Sigmoid colon (tissue), 7 donors: ENCODE measurements around the gene ATM. TPM values are rescaled to one million over a fixed set of nuclear protein-coding genes. Genes with fewer than 3 reads are reported as not detected.

Experiments used
- DNase-seq: peaks from one replicate; pipeline ENCODE4 v3.0.0-alpha.2; 2019
- H3K27ac ChIP-seq, 4 donors: fragments of 200-600 bp; sonication (generic); one replicate each; pipeline ENCODE4 v1.5.1; 2016 to 2019; ENCODE audit warnings: mild to moderate bottlenecking in 1 of 4
- H3K27me3 ChIP-seq, 3 donors: fragments of 200-600 bp; sonication (generic); one replicate each; pipeline ENCODE4 v1.5.1; 2019; ENCODE audit warnings: mild to moderate bottlenecking in 1 of 3
- H3K36me3 ChIP-seq, 4 donors: fragments of 200-600 bp; sonication (generic); one replicate each; pipeline ENCODE4 v1.5.1; 2016 to 2019
- H3K4me1 ChIP-seq, 4 donors: fragments of 200-600 bp; sonication (generic); one replicate each; pipeline ENCODE4 v1.5.1; 2017 to 2019
- H3K4me3 ChIP-seq, 4 donors: fragments of 200-600 bp; sonication (generic); one replicate each; pipeline ENCODE4 v1.5.1; 2017 to 2019; ENCODE audit warnings: mild to moderate bottlenecking in 2 of 4, moderate library complexity in 1 of 4
- H3K9me3 ChIP-seq, 4 donors: fragments of 200-600 bp in 3 of 4; sonication (generic) in 3 of 4; one replicate each; pipeline versions ENCODE4 v1.5.1 to v1.6.1; 2013 to 2019
- EP300 ChIP-seq, 4 donors: sonication (generic); formaldehyde crosslinking; IDR thresholded peaks; one replicate each; pipeline ENCODE4 v1.6.1; 2017; ENCODE audit warnings: antibody characterized with exemption in 4 of 4
- POLR2A ChIP-seq, 2 donors: fragments of 450-650 bp; IDR thresholded peaks; one replicate each; pipeline ENCODE4 v1.6.1; 2016; ENCODE audit warnings: antibody characterized with exemption in 2 of 2, mild to moderate bottlenecking in 2 of 2, moderate library complexity in 2 of 2
- POLR2AphosphoS5 ChIP-seq, 4 donors: sonication (generic); formaldehyde crosslinking; IDR thresholded peaks; one replicate each; pipeline ENCODE4 v1.6.1; 2017; ENCODE audit warnings: antibody characterized with exemption in 4 of 4
- WGBS, 2 donors: extraction: QIAGEN DNeasy Blood & Tissue Kit; methylation state at CpG; one replicate each; pipeline ENCODE4 v1.1.7; 2013; 5-methylcytosine and 5-hydroxymethylcytosine counted together
- intact Hi-C: fragments of 100-400 bp; cut with DNase I; formaldehyde crosslinking; loops from one replicate; pipeline ENCODE4 v1.15.1; 2023
- polyA plus RNA-seq, 3 donors: library from polyadenylated mRNA; stranded (reverse); fragments of 200-250 nt; gene quantifications; one replicate each; pipeline ENCODE4 v1.2.3, GENCODE V29; 2013
- total RNA-seq, 4 donors: library from RNA; depleted of rRNA; stranded (reverse); fragments of >200 nt; gene quantifications; one replicate each; pipeline ENCODE4 v1.1.0, GENCODE V29; 2016
- TF ChIP-seq, protein P1 (sequence below), 4 experiments: fragments of 450-650 bp in 3 of 4; fragments of 200-600 bp in 1 of 4; IDR thresholded peaks; one replicate each; pipeline ENCODE4 v1.5.1; 2016 to 2019; ENCODE audit warnings: antibody characterized with exemption in 4 of 4, mild to moderate bottlenecking in 3 of 4, moderate library complexity in 2 of 4
- donor health status: healthy with polysubstance abuse.
- donor health status: Bipolar disorder and iron deficiency.
- donor health status: healthy.

ATM gene
- total and polyA plus RNA-seq, 7 donors, result 3.0 to 88.8 (median 52.7) TPM

GRCh38 chr11:108322666-108323065 lies 99.8 kb downstream of the ATM start:
- H3K4me3 ChIP-seq, result no peak overlapping the region
- intact Hi-C loops, result no loop called here
- DNase-seq, result no peak
- H3K9me3 ChIP-seq, result no peaks in the 10 kb centered on the region
- no peaks in the 10 kb centered on the region for H3K27me3 ChIP-seq
- 92 to 93% methylated on average over 3 of the region's 3 CpGs for WGBS, 2 donors
- no peak for TF ChIP-seq POLR2A (IDR thresholded peaks at IDR 0.05)
- H3K4me1 ChIP-seq, result no peaks in the 10 kb centered on the region
- no peak overlapping the region for H3K27ac ChIP-seq
- peaks cover 4 to 98% (median 16%) of the 10 kb centered on the region in 4 donors for H3K36me3 ChIP-seq

GRCh38 chr11:108324587-108324986 lies 101.7 kb downstream of the ATM start:
- no peaks in the 10 kb centered on the region for H3K27me3 ChIP-seq
- intact Hi-C loops, result no loop called here

DNA sequence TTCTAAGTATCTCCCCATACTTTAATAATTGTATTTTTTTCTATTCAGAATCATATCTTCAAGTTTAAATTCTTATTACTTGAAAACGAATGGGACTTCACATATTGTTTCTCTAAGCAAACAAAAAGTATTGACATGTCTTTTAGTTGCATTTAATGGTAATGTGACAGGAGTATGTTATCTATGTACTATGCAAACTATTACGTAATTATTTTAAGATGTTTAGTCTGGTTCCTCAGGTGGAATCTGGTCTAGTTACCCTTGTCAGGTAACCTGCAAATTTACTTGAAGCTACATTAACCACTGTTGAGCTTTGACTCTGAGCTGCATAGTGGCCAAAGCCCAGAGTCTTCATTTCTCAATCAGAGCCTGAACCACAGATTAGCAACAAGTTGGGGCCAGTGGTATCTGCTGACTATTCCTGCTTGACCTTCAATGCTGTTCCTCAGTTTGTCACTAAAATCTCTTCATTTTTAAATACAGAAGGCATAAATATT lies 110.6 kb downstream of the ATM start:
- no peaks in the 10 kb centered on the region for H3K9me3 ChIP-seq
- 89 to 96% methylated on average over 2 of the region's 2 CpGs for WGBS, 2 donors
- H3K36me3 ChIP-seq, result peaks cover 2 to 93% (median 23%) of the 10 kb centered on the region in 4 donors
- no peak for DNase-seq
- H3K4me3 ChIP-seq, result no peak overlapping the region
- no peak for TF ChIP-seq EP300 (IDR thresholded peaks at IDR 0.05)
- TF ChIP-seq, protein P1, sequence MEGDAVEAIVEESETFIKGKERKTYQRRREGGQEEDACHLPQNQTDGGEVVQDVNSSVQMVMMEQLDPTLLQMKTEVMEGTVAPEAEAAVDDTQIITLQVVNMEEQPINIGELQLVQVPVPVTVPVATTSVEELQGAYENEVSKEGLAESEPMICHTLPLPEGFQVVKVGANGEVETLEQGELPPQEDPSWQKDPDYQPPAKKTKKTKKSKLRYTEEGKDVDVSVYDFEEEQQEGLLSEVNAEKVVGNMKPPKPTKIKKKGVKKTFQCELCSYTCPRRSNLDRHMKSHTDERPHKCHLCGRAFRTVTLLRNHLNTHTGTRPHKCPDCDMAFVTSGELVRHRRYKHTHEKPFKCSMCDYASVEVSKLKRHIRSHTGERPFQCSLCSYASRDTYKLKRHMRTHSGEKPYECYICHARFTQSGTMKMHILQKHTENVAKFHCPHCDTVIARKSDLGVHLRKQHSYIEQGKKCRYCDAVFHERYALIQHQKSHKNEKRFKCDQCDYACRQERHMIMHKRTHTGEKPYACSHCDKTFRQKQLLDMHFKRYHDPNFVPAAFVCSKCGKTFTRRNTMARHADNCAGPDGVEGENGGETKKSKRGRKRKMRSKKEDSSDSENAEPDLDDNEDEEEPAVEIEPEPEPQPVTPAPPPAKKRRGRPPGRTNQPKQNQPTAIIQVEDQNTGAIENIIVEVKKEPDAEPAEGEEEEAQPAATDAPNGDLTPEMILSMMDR (IDR thresholded peaks at IDR 0.05), result no peak
- no peak for TF ChIP-seq POLR2AphosphoS5 (IDR thresholded peaks at IDR 0.05)
- no peak for TF ChIP-seq POLR2A (IDR thresholded peaks at IDR 0.05)
- H3K27ac ChIP-seq, result no peak overlapping the region
- no peaks in the 10 kb centered on the region for H3K27me3 ChIP-seq
- intact Hi-C loops, result loop anchor here (10.0 kb wide), 1 partner anchor 321 kb away; no protein-coding TSS in a partner anchor
- H3K4me1 ChIP-seq, result no peaks in the 10 kb centered on the region

More at GRCh38 chr11:108324587-108324986, 101.7 kb downstream of the ATM start:
- Histone ChIP-seq H3K4me1 (no peaks in the 10 kb centered on the region), H3K4me3 (no peak overlapping the region), H3K36me3 (peaks cover 12 to 98% (median 17%) of the 10 kb centered on the region in 4 donors), H3K9me3 (no peaks in the 10 kb centered on the region), H3K27ac (no peak overlapping the region)
- DNase-seq, result no peak
- no peak for TF ChIP-seq POLR2A (IDR thresholded peaks at IDR 0.05)
- TF ChIP-seq, protein P1 (IDR thresholded peaks at IDR 0.05), result no peak
- TF ChIP-seq POLR2AphosphoS5 (IDR thresholded peaks at IDR 0.05), result no peak
- TF ChIP-seq EP300 (IDR thresholded peaks at IDR 0.05), result no peak

- intact Hi-C loops, result loop anchor here (10.0 kb wide), 1 partner anchor 316 kb away; no protein-coding TSS in a partner anchor
- Histone ChIP-seq H3K36me3 (peaks cover 0 to 41% (median 5%) of the 10 kb centered on the region in 4 donors), H3K27ac (no peak overlapping the region), H3K4me3 (no peak overlapping the region), H3K9me3 (no peaks in the 10 kb centered on the region), H3K4me1 (no peaks in the 10 kb centered on the region), H3K27me3 (no peaks in the 10 kb centered on the region)
- WGBS, 2 donors, result 96% methylated on average over 2 of the region's 2 CpGs
- TF ChIP-seq POLR2AphosphoS5 (IDR thresholded peaks at IDR 0.05), result no peak
- no peak for DNase-seq
These were observed 115.9 kb downstream of the ATM start for GRCh38 chr11:108338750-108339149.

- no peak overlapping the region for H3K4me3 ChIP-seq
- H3K9me3 ChIP-seq, result no peaks in the 10 kb centered on the region
- peaks cover 0 to 28% (median 1%) of the 10 kb centered on the region in 4 donors for H3K36me3 ChIP-seq
- WGBS, 2 donors, result 97% methylated on average over 1 of the region's 1 CpG
- intact Hi-C loops, result no loop called here
- no peaks in the 10 kb centered on the region for H3K4me1 ChIP-seq
- no peaks in the 10 kb centered on the region for H3K27me3 ChIP-seq
- DNase-seq, result no peak
- H3K27ac ChIP-seq, result no peak overlapping the region
- TF ChIP-seq, protein P1 (IDR thresholded peaks at IDR 0.05), result no peak
- no peak for TF ChIP-seq POLR2AphosphoS5 (IDR thresholded peaks at IDR 0.05)
These were observed 118.1 kb downstream of the ATM start for GRCh38 chr11:108340973-108341372.

- DNase-seq, result no peak
- Histone ChIP-seq H3K9me3 (no peaks in the 10 kb centered on the region), H3K27ac (no peak overlapping the region), H3K4me1 (no peaks in the 10 kb centered on the region), H3K4me3 (no peak overlapping the region), H3K36me3 (peaks cover 0 to 28% (median 0%) of the 10 kb centered on the region in 4 donors), H3K27me3 (no peaks in the 10 kb centered on the region)
- WGBS, 2 donors, result 94 to 97% methylated on average over 4 of the region's 4 CpGs
- no peak for TF ChIP-seq POLR2AphosphoS5 (IDR thresholded peaks at IDR 0.05)
- TF ChIP-seq, protein P1 (IDR thresholded peaks at IDR 0.05), result no peak
- TF ChIP-seq EP300 (IDR thresholded peaks at IDR 0.05), result no peak
- TF ChIP-seq POLR2A (IDR thresholded peaks at IDR 0.05), result no peak
- intact Hi-C loops, result no loop called here
These were observed 118.8 kb downstream of the ATM start for GRCh38 chr11:108341654-108342053.
